Measurements from ENCODE around the gene CREB3L2.

GRCh38 chr7:137943132-137943551 lies 58.7 kb downstream of the CREB3L2 start:
- TF ChIP-seq, protein P1, sequence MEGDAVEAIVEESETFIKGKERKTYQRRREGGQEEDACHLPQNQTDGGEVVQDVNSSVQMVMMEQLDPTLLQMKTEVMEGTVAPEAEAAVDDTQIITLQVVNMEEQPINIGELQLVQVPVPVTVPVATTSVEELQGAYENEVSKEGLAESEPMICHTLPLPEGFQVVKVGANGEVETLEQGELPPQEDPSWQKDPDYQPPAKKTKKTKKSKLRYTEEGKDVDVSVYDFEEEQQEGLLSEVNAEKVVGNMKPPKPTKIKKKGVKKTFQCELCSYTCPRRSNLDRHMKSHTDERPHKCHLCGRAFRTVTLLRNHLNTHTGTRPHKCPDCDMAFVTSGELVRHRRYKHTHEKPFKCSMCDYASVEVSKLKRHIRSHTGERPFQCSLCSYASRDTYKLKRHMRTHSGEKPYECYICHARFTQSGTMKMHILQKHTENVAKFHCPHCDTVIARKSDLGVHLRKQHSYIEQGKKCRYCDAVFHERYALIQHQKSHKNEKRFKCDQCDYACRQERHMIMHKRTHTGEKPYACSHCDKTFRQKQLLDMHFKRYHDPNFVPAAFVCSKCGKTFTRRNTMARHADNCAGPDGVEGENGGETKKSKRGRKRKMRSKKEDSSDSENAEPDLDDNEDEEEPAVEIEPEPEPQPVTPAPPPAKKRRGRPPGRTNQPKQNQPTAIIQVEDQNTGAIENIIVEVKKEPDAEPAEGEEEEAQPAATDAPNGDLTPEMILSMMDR (IDR thresholded peaks at IDR 0.05 in 4 of 5, conservative IDR thresholded peaks at IDR 0.05 in 1 of 5) = no peak
- TF ChIP-seq POLR2A (IDR thresholded peaks at IDR 0.05) = no peak
